Coronary artery (tissue), 2 donors: ENCODE data around the gene ZNF536.

ENCODE experiments used
- DNase-seq: peaks from one replicate; pipeline ENCODE4 v3.0.0-alpha.2; 2017; ENCODE audit warnings: low spot score
- H3K27ac ChIP-seq, 2 donors: fragments of 200-600 bp; sonication (generic); one replicate each; pipeline ENCODE4 v1.5.1; 2016 to 2019
- H3K4me3 ChIP-seq: fragments of 200-600 bp; sonication (generic); 2 replicates; pipeline ENCODE4 v1.5.1; 2016; ENCODE audit warnings: mild to moderate bottlenecking, moderate library complexity
- CTCF ChIP-seq: fragments of 200-600 bp; sonication (generic); IDR thresholded peaks from one replicate; pipeline ENCODE4 v1.5.1; 2019; ENCODE audit warnings: antibody characterized with exemption

Gene ZNF536

DNA sequence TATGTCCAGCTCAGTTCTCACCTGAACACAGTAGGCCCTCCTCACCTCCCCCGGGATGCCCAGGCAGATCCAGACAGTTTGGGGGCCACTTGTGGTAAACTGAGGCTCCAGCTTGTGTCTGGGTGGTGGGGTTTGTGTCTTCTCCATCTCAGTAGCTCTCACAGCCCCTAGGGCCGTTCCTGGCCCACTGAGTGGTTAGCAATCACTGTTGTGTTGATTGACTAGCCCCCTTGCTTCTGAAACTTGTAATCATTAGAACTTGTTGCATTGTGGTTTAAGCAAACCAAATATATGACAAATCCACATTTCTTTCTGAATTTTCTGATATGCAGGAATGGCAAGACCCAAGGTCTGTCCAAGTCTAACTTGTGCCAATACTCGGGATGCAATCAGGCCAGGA lies 13.9 kb upstream of the ZNF536 start:
- no peak for TF ChIP-seq CTCF
- Histone ChIP-seq H3K27ac (no peak overlapping the region), H3K4me3 (no peak overlapping the region)
- no peak for DNase-seq

DNA sequence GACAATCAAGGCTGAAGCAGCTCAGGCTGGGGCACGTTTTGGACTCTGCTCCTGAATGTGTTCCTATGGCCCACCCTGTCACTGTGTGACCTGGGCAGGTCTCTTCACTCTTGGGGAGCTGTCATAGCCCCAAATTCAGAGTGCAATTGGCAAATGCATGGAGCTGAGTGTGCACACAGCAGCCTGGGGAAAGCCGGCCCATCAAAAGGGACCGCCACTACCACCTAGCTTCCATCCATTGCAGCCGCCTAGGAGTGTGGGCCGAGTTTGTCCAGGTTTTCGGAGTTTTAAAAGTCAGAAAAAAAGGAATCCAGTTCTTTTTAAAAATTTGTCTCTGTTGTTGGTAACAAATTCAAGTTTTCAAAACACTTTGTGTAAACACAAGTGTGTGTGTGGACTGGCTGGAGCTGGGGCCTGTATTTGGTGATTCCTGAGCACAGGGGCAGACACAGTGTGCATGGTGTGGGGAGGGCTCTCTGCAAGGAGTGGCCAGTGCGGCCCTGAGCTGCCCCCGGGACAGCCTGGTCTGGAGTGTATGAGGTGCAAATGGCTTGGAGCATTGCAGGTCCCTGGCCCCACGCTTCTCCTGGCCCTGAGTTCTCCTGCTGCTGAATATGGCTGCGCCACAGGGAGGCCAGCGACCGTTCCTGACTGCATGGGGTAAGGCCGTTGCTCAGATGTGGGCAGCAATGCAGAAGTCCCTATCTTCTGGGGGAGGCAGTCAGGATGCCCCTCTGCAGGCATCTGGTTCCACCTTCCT lies 13.2 kb upstream of the ZNF536 start:
- no peak overlapping the region for H3K27ac ChIP-seq
- no peak for DNase-seq
- no peak for TF ChIP-seq CTCF
- no peak overlapping the region for H3K4me3 ChIP-seq

- DNase-seq = no peak
- Histone ChIP-seq H3K27ac (no peak overlapping the region), H3K4me3 (no peak overlapping the region)
- no peak for TF ChIP-seq CTCF
These were observed 12.2 kb upstream of the ZNF536 start for GRCh38 chr19:30359936-30360335.

DNA sequence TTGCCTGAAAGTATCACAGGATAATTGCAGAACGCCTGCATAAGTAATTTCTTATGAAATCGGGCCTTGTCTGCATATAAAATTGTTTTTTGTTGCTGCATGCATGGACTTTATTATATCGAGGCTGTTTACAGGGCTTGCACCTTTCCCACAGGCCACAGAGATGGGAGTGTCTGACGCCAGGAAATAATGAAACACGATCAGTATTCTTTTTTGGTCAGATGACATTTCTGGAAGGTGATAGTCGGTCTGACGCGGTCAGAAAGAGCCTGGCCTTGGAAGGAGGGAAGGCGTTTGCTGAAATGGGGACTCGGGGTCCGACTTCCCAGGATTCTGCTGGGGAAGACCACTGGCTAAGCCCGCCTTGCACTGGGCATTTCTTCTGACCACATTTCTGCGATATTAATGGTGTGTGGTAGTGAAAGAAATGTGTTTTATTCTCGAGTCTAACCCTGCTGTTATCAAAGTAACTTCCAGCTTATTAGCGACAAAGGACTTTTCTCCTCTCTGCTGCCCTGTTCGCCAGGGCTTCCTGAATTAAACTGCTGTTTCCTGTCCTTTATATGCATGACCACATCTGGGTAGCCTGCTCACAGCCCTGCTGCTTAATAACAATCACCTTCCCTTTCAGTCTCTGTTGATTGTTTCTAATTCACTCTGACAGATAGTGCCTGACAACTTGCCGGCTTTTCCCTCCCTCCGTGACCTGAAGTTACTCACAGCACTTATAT lies 11.6 kb upstream of the ZNF536 start:
- H3K27ac ChIP-seq = no peak overlapping the region
- DNase-seq = no peak

GRCh38 chr19:30361107-30361447 lies 11.1 kb upstream of the ZNF536 start:
- Histone ChIP-seq H3K27ac (no peak overlapping the region), H3K4me3 (no peak overlapping the region)
- no peak for TF ChIP-seq CTCF
- DNase-seq = no peak

More for the DNA sequence above, 11.6 kb upstream of the ZNF536 start:
- H3K4me3 ChIP-seq = no peak overlapping the region
- no peak for TF ChIP-seq CTCF

- DNase-seq = no peak
- no peak overlapping the region for H3K4me3 ChIP-seq
- H3K27ac ChIP-seq = no peak overlapping the region
- no peak for TF ChIP-seq CTCF
These were observed 10.5 kb upstream of the ZNF536 start for GRCh38 chr19:30361721-30362120.
